Trophoblast cell (in vitro differentiated cells and primary cell): ENCODE data around the gene GLIS1.

Experiments used
- DNase-seq, 2 donors: peaks; one replicate each; pipeline ENCODE4 v3.0.0-alpha.2; 2016
- H2AFZ ChIP-seq: 2 replicates; pipeline ENCODE4 v1.6.1; 2013; ENCODE audit warnings: low read length, moderate library complexity, mild to moderate bottlenecking; ENCODE audit not compliant: insufficient read depth, poor library complexity
- H2AK5ac ChIP-seq: 2 replicates; pipeline ENCODE4 v1.6.1; 2013; ENCODE audit warnings: mild to moderate bottlenecking, low read length
- H2BK120ac ChIP-seq: 2 replicates; pipeline ENCODE4 v1.6.1; 2013; ENCODE audit warnings: low read length, mild to moderate bottlenecking, moderate library complexity; ENCODE audit not compliant: insufficient read depth, poor library complexity
- H2BK12ac ChIP-seq: 2 replicates; pipeline ENCODE4 v1.6.1; 2013; ENCODE audit warnings: mild to moderate bottlenecking, low read length, moderate library complexity
- H2BK5ac ChIP-seq: 2 replicates; pipeline ENCODE4 v1.6.1; 2013; ENCODE audit warnings: low read length, low read depth, moderate library complexity, mild to moderate bottlenecking; ENCODE audit not compliant: poor library complexity
- H3K14ac ChIP-seq: 2 replicates; pipeline ENCODE4 v1.6.1; 2013; ENCODE audit warnings: mild to moderate bottlenecking, low read length
- H3K18ac ChIP-seq: 2 replicates; pipeline ENCODE4 v1.6.1; 2013; ENCODE audit warnings: mild to moderate bottlenecking, low read length
- H3K23ac ChIP-seq: 2 replicates; pipeline ENCODE4 v1.6.1; 2013; ENCODE audit warnings: low read length
- H3K27ac ChIP-seq: 2 replicates; pipeline ENCODE4 v1.5.1; 2013; ENCODE audit warnings: low read depth, mild to moderate bottlenecking, inconsistent platforms, low read length, moderate library complexity
- H3K27me3 ChIP-seq: 2 replicates; pipeline ENCODE4 v1.6.1; 2013; ENCODE audit warnings: inconsistent platforms, mild to moderate bottlenecking, low read length, moderate library complexity; ENCODE audit not compliant: insufficient read depth
- H3K36me3 ChIP-seq, 2 experiments: 1 replicate in 1 of 2; 2 replicates in 1 of 2; pipeline ENCODE4 v1.6.1; 2013; ENCODE audit warnings: low read length in 2 of 2, mild to moderate bottlenecking in 2 of 2, moderate library complexity in 1 of 2; ENCODE audit not compliant: insufficient read depth in 2 of 2, control insufficient read depth in 1 of 2
- H3K4ac ChIP-seq: 2 replicates; pipeline ENCODE4 v1.6.1; 2013; ENCODE audit warnings: low read depth, mild to moderate bottlenecking, low read length, moderate library complexity
- H3K4me1 ChIP-seq, 2 experiments: 1 replicate in 1 of 2; 2 replicates in 1 of 2; pipeline ENCODE4 v1.6.1; 2013; ENCODE audit warnings: low read length in 2 of 2, mild to moderate bottlenecking in 2 of 2, moderate library complexity in 1 of 2; ENCODE audit not compliant: insufficient read depth in 2 of 2, control insufficient read depth in 1 of 2
- H3K4me2 ChIP-seq: 2 replicates; pipeline ENCODE4 v1.6.1; 2013; ENCODE audit warnings: inconsistent platforms, mild to moderate bottlenecking, low read length, moderate library complexity
- H3K4me3 ChIP-seq: 2 replicates; pipeline ENCODE4 v1.5.1; 2013; ENCODE audit warnings: mild to moderate bottlenecking, low read depth, low read length, inconsistent platforms
- H3K79me1 ChIP-seq: one replicate; pipeline ENCODE4 v1.6.1; 2013; ENCODE audit warnings: low read length
- H3K79me2 ChIP-seq: 2 replicates; pipeline ENCODE4 v1.6.1; 2013; ENCODE audit warnings: low read length, mild to moderate bottlenecking; ENCODE audit not compliant: control insufficient read depth, insufficient read depth, poor library complexity
- H3K9ac ChIP-seq: 2 replicates; pipeline ENCODE4 v1.6.1; 2013; ENCODE audit warnings: mild to moderate bottlenecking, low read length
- H3K9me3 ChIP-seq: 2 replicates; pipeline ENCODE4 v1.6.1; 2013; ENCODE audit warnings: low read depth, mild to moderate bottlenecking, control low read depth, inconsistent platforms, low read length; ENCODE audit not compliant: insufficient read depth
- H4K12ac ChIP-seq: 2 replicates; pipeline ENCODE4 v1.6.1; 2013; ENCODE audit warnings: low read depth, mild to moderate bottlenecking, low read length, moderate library complexity
- H4K8ac ChIP-seq: 2 replicates; pipeline ENCODE4 v1.6.1; 2013; ENCODE audit warnings: low read depth, mild to moderate bottlenecking, low read length, moderate library complexity
- H4K91ac ChIP-seq: one replicate; pipeline ENCODE4 v1.6.1; 2013; ENCODE audit warnings: low read depth, mild to moderate bottlenecking, low read length, moderate library complexity
- WGBS: extraction: QIAGEN DNeasy Blood & Tissue Kit; methylation state at CpG from one replicate; pipeline ENCODE4 v1.1.7; 2013; ENCODE audit warnings: missing lambda C conversion rate; ENCODE audit not compliant: insufficient read length, insufficient coverage; ENCODE audit errors: extremely low coverage; 5-methylcytosine and 5-hydroxymethylcytosine counted together

GLIS1 gene

DNA sequence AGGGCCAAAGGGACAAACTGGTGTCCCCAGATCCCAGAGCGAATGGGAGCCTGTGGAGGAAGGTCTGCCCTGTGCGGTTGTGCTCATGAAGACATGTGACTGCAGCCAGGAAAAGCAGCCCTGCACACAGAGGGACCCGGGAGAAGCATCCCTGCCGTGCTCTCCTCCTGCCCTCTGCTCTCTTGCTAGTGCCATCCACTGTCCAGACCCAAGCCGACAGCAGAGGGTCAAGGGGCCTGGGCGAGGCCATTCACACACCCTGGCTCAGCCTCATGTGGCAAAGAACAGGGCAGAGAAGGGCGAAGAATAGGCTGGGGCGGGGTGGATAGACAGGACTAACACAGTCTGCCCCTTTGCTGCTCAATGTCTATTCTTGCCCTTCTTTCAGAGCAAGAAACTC is 262.4 kb downstream of the GLIS1 start:
- H4K91ac ChIP-seq, result no peak overlapping the region
- no peaks in the 10 kb centered on the region for H3K9me3 ChIP-seq
- H2BK5ac ChIP-seq, result no peak overlapping the region
- H3K18ac ChIP-seq, result no peak overlapping the region
- no peaks in the 10 kb centered on the region for H3K79me2 ChIP-seq
- no peaks in the 10 kb centered on the region for H3K4me1 ChIP-seq
- no peak overlapping the region for H3K4ac ChIP-seq
- no peak overlapping the region for H3K9ac ChIP-seq
- no peaks in the 10 kb centered on the region for H3K79me1 ChIP-seq
- H3K36me3 ChIP-seq, result no peaks in the 10 kb centered on the region
- no peak overlapping the region for H4K8ac ChIP-seq
- no peak for DNase-seq
- no peak overlapping the region for H2BK12ac ChIP-seq
- H2AK5ac ChIP-seq, result no peak overlapping the region
- no peak overlapping the region for H3K4me2 ChIP-seq
- no peak overlapping the region for H2AFZ ChIP-seq
- no peak overlapping the region for H4K12ac ChIP-seq
- H3K27me3 ChIP-seq, result no peaks in the 10 kb centered on the region
- no peak overlapping the region for H3K14ac ChIP-seq
- no peak overlapping the region for H2BK120ac ChIP-seq
- no peak overlapping the region for H3K23ac ChIP-seq
- WGBS, result no CpG with 5 or more reads among the region's 8 CpGs
- H3K4me3 ChIP-seq, result no peak overlapping the region
- no peak overlapping the region for H3K27ac ChIP-seq

DNA sequence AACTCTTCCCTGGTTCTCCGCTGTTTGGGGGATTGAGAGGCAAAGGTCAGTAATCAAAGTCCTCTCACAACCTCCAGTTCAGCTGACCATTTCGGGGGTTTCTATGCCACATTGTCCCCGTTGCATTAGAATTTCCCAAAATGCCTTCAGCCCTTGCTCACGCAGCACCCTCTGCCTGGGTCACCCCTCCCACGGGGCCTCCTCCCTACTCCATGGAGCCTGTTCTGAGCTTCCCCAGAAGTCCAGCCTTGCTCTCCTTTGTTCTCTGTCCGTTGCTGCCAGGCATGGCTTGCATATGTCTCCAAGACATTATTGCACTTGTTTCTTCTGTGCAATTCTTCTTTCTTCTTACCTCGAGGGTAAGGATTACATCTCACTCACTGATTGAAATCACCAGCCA is 263.3 kb downstream of the GLIS1 start:
- DNase-seq, result no peak
- Histone ChIP-seq H3K36me3 (no peaks in the 10 kb centered on the region), H2BK120ac (no peak overlapping the region), H3K79me1 (no peaks in the 10 kb centered on the region), H3K4me2 (no peak overlapping the region), H3K9me3 (no peaks in the 10 kb centered on the region), H3K23ac (no peak overlapping the region), H4K12ac (no peak overlapping the region), H3K4ac (no peak overlapping the region), H3K18ac (no peak overlapping the region), H2BK12ac (no peak overlapping the region), H3K4me3 (no peak overlapping the region), H3K14ac (no peak overlapping the region), H3K27ac (no peak overlapping the region), H2BK5ac (no peak overlapping the region), H2AFZ (no peak overlapping the region), H3K9ac (no peak overlapping the region), H4K91ac (no peak overlapping the region), H4K8ac (no peak overlapping the region), H2AK5ac (no peak overlapping the region), H3K4me1 (no peaks in the 10 kb centered on the region), H3K79me2 (no peaks in the 10 kb centered on the region), H3K27me3 (no peaks in the 10 kb centered on the region)
- WGBS, result no CpG with 5 or more reads among the region's 7 CpGs

DNA sequence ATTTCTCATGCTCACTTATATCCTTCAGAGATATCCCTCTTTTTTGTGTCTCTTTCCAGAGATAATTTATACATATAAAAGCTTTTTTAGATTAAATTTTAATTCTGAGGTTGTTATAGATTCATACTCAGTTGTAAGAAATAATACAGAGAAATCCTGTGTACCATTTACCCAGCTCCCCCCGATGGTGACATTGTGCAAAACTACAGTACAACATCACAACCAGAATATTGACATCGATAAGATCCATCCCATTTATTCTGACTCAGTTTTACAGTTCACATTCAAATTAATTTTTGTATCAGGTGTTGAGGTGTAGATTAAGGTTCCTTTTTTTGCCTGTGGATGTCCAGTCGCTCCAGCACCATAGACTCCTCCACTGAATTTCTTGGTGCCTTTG is 265.5 kb downstream of the GLIS1 start:
- no peaks in the 10 kb centered on the region for H3K79me2 ChIP-seq
- H2AFZ ChIP-seq, result no peak overlapping the region
- H3K79me1 ChIP-seq, result no peaks in the 10 kb centered on the region
- no peak overlapping the region for H4K91ac ChIP-seq
- H3K9ac ChIP-seq, result no peak overlapping the region
- WGBS, result no CpG with 5 or more reads among the region's 3 CpGs
- H2BK120ac ChIP-seq, result no peak overlapping the region
- no peak overlapping the region for H4K8ac ChIP-seq
- DNase-seq, result no peak
- H3K14ac ChIP-seq, result no peak overlapping the region
- H3K23ac ChIP-seq, result no peak overlapping the region
- H3K27me3 ChIP-seq, result no peaks in the 10 kb centered on the region
- no peaks in the 10 kb centered on the region for H3K36me3 ChIP-seq
- no peak overlapping the region for H2BK5ac ChIP-seq
- H3K9me3 ChIP-seq, result no peaks in the 10 kb centered on the region
- no peak overlapping the region for H3K27ac ChIP-seq
- no peak overlapping the region for H3K4me2 ChIP-seq
- no peak overlapping the region for H2BK12ac ChIP-seq
- peaks cover 0 to 4% of the 10 kb centered on the region in 2 experiments for H3K4me1 ChIP-seq
- H3K18ac ChIP-seq, result no peak overlapping the region
- H2AK5ac ChIP-seq, result no peak overlapping the region
- H3K4me3 ChIP-seq, result no peak overlapping the region
- no peak overlapping the region for H4K12ac ChIP-seq
- H3K4ac ChIP-seq, result no peak overlapping the region

DNA sequence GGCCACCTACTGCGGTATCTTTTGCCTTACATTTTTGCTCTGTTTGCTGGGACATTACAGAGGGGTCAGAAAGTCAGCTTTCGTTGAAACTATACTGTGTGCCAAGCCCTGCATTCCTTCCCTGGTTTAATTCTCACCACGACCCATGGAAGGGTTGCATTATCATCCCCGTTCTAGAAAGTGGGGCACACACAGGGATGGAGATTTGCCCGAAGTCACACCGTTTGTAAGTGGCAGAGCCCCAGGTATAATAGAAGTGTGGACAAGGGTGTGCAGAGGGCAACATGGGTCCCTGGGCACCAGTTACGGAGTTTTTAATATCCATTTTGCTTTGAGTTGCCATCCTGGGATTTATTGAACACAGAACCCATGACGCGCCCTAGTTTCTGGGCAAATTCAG is 268.0 kb downstream of the GLIS1 start:
- Histone ChIP-seq H3K9me3 (no peaks in the 10 kb centered on the region), H3K36me3 (no peaks in the 10 kb centered on the region), H3K14ac (no peak overlapping the region), H3K4ac (no peak overlapping the region), H3K27me3 (no peaks in the 10 kb centered on the region), H4K91ac (no peak overlapping the region), H3K4me3 (no peak overlapping the region), H4K12ac (no peak overlapping the region), H3K23ac (no peak overlapping the region), H3K18ac (no peak overlapping the region), H2BK5ac (no peak overlapping the region), H3K4me1 (peaks cover 0 to 4% of the 10 kb centered on the region in 2 experiments), H3K9ac (no peak overlapping the region), H2AK5ac (no peak overlapping the region), H3K79me1 (no peaks in the 10 kb centered on the region), H3K4me2 (no peak overlapping the region), H4K8ac (no peak overlapping the region), H2AFZ (no peak overlapping the region), H2BK120ac (no peak overlapping the region), H3K27ac (no peak overlapping the region), H2BK12ac (no peak overlapping the region), H3K79me2 (no peaks in the 10 kb centered on the region)
- WGBS, result no CpG with 5 or more reads among the region's 9 CpGs
- DNase-seq, result no peak
